HG02885 (cell line): ENCODE data around the gene MAD2L1BP.
"Not testable (repeated sequence)": the region's sequence is repeated elsewhere in the genome, so short reads cannot be mapped to it uniquely, and the experiment has no call there.

Experiments
- ATAC-seq: cut with Tn5 transposase; IDR thresholded peaks from one replicate; pipeline ENCODE4 v1.9.1; 2021; ENCODE audit warnings: mild to moderate bottlenecking; ENCODE audit not compliant: unreplicated experiment, poor library complexity

MAD2L1BP gene

GRCh38 chr6:43625393-43625992 lies 10.1 kb upstream of the MAD2L1BP start:
- no peak for ATAC-seq

- ATAC-seq: no peak
Observed at GRCh38 chr6:43627008-43627825, 8.4 kb upstream of the MAD2L1BP start.

- ATAC-seq: no peak
Observed at GRCh38 chr6:43628393-43629103, 7.1 kb upstream of the MAD2L1BP start.

GRCh38 chr6:43629104-43629504 lies 6.5 kb upstream of the MAD2L1BP start, which contains the start of gene GTPBP2:
TSS of gene GTPBP2 (minus strand) at chr6:43629264. CDS start at chr6:43629162, 102 bp downstream.
- ATAC-seq: peak; percentile 87

GRCh38 chr6:43629505-43630300 lies 5.9 kb upstream of the MAD2L1BP start:
- ATAC-seq: peak; percentile 67

GRCh38 chr6:43630980-43631619 lies 4.5 kb upstream of the MAD2L1BP start:
- ATAC-seq: no peak

GRCh38 chr6:43633002-43633401 lies 2.6 kb upstream of the MAD2L1BP start:
- not testable (repeated sequence) for ATAC-seq

- no peak for ATAC-seq
Observed at GRCh38 chr6:43634702-43635303, 837 bp upstream of the MAD2L1BP start.

- peak; percentile 26 for ATAC-seq
Observed at GRCh38 chr6:43636308-43636659, 644 bp downstream of the MAD2L1BP start.

GRCh38 chr6:43639984-43640800 lies 4.6 kb downstream of the MAD2L1BP start:
- ATAC-seq: no peak

- ATAC-seq: no peak
Observed at GRCh38 chr6:43644940-43645612, 9.4 kb downstream of the MAD2L1BP start, which contains the start of gene RSPH9. TSS of gene RSPH9 (plus strand) at chr6:43645036. CDS start at chr6:43645099, 63 bp downstream.

GRCh38 chr6:43645613-43645964 lies 9.9 kb downstream of the MAD2L1BP start:
- no peak for ATAC-seq

- no peak for ATAC-seq
Observed at GRCh38 chr6:43647613-43648012, 12.0 kb downstream of the MAD2L1BP start.

GRCh38 chr6:43648248-43648647 lies 12.6 kb downstream of the MAD2L1BP start:
- no peak for ATAC-seq

GRCh38 chr6:43652822-43653221 lies 17.2 kb downstream of the MAD2L1BP start:
- not testable (repeated sequence) for ATAC-seq

GRCh38 chr6:43657221-43657802 lies 21.7 kb downstream of the MAD2L1BP start:
- no peak for ATAC-seq

- no peak for ATAC-seq
Observed at GRCh38 chr6:43658161-43658560, 22.5 kb downstream of the MAD2L1BP start.

- ATAC-seq: not testable (repeated sequence)
Observed at GRCh38 chr6:43662948-43663347, 27.3 kb downstream of the MAD2L1BP start.
